NCI-H1048 (cell line): ENCODE data around the gene EPS8L2.

Experiments used
- DNase-seq: peaks from one replicate; lab custom pipeline; 2025; lab: John Stamatoyannopoulos, UW

EPS8L2 gene

DNA sequence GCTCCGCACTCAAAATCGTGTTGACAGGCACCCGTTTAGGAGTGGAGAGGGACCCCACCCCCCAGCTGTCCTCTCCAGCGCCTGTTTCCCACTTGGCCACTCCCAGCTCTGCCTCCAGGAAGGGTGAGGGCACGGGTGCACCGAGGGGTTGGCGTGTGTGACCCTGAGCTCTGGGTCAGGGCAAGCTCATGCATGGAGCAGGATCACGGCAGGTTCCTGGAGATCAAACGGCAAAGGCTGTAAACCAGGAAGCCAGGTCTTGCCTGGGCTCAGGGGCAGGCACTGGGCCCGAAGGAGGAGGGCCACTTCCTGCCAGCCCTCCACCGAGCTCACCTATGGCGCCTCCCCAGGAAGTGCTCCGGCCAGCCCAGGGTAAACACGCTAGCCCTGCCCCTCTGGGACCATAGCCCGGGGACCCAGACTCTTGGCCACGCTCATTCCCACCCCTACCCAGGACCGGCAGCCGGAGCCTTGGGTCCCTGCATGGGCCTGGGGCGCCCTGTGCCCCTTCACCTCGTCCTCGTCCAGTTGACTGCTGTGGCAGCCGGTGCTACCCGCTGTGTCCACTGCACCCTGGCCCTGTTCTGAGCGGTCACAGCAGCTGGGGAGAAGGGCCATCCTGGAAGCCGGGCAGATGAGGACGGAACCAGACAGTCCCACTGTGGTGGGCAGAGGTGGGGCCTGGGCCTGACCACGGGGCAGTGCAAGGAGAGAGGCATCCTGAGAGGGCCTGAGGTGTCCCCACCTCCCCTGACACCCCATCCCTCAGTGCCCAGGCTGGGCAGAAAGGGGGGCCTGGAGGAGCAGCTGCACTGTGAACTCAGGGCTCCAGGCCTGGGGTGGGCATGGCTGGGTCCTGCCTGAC lies 1.0 kb upstream of the EPS8L2 start:
- no peak for DNase-seq

DNA sequence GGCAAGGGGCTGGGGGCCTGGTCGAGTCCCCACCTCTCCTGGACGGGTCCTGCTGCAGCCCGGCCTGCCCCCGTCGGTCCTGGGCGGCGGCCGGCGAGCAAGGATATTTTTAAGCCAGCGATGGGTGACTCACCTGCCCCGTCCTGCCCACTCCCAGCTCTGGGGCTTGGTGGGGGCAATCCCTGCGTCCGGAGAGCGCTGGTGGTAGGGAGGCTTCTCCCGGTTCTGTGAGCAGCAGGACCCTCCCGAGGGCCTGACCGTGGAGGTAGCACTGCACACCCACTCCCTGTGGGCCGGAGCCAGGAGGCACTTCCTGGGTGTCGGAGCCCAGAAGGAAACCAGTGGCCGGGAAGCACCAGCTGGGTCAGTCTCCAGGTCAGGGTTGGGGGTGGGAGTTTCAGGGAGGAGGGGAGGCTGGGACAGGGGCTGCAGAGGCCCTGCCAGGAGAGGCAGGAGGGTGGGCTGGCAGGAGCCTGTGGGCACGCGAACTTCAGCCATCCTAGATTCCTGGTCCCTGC lies 467 bp downstream of the EPS8L2 start:
- no peak for DNase-seq

DNA sequence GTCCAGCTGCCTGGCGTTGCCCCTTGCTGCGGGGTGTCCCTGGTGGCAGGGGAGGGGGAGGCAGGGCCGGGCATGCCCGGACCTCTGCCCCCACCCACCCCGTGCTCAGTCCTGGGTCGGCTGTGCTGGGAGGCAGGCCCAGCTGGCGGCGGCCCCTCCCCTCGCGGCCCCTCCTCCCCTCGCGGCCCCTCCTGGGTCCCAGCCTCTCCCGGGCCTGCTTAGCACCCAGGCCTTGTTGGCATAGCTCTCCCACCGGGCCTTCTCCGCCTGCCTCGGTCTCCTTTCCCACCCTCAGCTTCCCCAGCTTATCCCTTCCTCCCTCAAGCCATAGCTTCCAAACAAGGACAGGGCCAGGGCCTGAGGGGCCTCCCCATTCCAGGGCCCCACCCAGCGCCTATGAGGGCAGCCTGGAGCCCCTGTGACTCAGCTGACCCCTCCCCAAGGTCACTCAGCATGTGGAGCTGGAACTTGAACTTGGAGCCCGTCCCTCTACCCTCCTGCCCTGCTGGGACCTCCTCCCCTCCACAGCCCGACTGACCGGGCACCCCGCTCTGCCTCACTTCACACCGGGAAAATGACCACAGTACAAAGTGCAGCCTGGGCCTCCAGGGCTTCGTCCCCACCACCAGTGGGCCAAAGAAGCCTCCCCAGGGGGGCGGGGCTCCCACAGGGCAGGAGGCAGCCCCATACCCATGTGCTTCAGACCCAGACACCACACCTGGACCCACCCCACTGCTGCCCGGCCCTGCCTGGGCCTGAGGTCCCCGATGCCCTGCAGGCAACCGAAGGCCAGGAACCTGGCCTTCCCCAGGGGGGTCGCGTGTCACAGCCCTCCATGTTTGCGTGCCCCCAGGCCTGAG lies 1.2 kb downstream of the EPS8L2 start:
- no peak for DNase-seq

DNA sequence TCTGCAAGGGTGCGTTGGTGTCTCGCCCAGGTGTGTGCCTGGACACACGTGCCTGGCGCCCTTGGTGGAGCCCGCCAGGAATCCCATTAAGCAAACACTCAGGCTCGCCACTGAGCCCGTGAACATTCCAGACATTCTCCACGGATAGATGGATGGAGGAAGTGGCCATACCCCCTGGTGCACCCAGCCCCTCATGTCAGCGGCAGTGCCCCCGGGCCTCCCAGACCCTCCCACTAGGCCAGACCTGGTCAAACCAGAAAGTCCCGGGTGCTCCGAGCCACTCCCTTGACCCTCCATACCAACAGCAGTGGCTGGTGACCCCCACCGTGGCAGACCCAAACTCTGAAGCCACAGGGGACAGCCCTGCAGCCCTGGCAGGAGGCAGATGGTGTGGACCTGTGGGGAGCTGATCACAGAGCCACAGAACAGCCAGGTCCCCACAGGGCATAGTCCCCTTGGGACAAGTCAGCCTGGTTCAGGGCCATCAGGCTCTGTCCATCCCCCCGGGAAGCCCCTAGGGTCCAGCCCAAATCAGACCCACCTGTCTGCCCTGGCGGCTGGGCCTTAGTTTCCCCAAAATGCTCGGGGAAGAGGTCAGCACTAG lies 1.9 kb downstream of the EPS8L2 start:
- DNase-seq: no peak

DNA sequence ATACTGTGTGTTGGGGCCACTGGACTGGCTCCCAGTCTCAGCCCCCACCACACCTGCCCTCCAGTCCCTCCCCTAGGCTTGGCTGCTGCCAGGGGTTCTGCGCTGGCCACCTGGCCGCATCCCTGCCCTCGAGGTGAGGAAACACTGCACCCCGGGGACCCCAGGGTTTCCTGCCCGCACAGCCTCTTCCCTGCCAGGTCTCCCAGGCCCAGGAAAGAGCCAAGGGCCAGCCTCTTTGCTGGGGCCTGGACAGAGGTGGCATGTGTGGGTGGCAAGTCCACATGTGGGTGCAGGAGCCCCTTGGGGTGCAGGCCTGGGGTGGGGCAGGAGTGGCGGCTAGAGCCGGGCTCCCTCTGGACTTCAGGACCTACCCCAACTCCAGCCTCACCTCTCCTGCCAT lies 2.5 kb downstream of the EPS8L2 start:
- no peak for DNase-seq

DNA sequence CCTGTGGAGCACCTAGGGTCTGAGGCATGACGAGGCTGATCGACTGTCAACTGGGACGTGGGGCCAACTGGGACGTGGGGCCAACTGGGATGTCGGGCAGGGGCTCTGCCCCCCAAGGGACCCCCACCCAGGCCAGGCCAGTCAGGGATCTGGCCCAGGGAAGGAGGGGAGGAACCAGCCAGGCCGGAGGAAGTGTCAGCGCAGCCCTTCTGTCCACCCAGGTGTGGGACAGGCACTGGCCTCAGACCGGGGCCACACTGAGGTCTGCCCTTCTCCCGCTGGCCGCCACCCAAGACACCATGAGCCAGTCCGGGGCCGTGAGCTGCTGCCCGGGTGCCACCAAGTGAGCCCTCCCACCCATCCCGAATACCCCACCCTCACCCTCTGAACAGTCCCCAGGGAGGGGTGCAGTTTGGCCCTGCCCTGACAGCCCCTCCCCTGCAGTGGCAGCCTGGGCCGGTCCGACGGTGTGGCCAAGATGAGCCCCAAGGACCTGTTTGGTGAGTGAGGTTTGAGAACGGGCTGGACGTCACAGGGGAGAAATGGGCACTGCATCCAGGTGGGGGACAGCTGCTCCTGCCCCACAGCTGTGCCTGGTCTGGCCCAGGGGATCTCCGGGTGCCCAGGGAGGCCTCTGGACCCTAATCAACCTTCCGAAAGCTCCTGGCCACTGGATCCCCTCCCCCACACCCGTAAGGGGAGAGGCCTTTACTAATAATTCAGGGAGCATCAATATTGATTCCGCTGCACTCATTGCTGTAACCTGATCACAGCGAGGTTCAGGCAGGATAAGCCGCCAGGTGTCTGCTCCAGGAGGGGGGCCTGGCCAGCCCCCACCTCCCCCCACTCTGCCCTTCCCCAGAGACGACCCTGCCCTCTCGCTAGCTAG lies 3.3 kb downstream of the EPS8L2 start:
- DNase-seq: no peak

DNA sequence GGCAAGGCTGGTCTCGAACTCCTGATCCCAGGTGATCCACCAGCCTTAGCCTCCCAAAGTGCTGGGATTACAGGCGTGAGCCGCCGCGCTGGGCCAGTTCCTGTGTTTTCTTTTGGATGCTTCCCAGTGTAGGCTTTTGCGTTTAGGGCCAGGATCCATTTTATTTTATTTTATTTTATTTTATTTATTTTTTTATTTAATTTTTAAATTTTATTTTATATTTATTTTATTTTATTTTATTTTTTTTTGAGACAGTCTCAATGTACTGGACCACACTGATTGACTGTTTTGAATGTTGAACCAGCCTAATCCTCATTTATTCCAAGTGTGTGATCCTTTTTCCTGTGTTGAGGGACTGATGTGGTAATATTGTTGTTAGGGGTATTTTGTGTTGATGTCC lies 8.4 kb downstream of the EPS8L2 start:
- DNase-seq: no peak

DNA sequence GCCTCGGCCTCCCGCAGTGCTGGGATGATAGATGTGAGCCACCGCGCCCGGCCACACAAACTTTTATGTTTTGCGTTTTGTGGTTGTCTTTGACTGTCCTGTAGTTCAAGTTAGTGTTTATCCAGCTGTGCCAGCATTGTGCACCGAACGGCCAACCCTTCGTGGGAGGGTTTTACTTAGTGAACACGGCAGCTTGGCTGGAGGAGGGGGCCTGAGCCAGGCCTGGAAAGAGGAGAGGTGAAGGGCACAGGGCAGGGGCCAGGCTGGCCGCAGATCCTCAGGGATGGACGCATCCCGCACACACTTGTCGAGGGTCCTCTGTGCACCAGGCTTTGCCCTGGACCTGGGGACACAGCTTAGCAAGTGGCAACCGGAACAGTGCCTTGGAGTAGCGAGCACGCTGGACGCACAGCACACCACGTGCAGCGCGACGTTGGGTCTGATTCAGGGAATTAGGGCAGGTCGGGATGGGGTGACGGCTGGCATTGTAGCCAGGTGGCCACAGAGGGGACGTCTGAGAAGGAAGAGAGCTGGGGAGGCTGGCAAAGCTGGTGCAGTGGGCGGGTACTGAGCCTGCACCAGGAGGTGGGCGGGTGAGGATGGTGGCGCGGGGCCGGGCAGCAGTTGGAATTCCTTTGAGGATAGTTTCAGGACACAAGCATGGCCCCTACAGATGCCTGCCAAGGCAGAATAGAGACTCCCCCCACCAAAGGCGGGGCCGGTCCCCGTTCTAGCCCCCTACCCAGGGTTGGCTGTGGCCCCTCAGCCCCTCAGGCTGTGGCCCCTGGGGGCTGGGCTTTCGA lies 13.4 kb downstream of the EPS8L2 start:
- no peak for DNase-seq

DNA sequence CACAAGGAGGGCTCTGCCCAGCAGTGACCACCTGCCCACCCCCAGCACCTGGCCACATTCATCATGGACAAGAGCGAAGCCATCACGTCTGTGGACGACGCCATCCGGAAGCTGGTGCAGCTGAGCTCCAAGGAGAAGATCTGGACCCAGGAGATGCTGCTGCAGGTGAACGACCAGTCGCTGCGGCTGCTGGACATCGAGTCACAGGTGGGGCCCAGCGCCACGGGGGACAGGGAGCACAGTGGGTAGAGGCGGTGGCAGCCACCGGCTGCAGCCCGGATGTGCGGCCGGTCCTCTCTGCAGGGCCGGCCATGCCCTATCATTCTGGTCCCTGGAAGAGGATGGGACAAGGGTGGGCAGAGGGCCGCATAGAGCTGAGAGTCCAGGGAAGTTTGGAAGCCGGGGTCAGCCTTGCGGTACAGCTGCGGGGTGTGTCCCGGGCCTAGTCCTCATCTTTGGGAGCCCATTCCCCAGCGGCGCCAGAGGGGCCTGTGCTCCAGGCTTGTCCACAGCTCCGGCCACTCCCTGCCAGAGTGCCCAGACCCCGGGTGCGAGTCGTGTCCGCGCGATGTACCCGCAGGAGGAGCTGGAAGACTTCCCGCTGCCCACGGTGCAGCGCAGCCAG lies 14.1 kb downstream of the EPS8L2 start:
- DNase-seq: no peak

DNA sequence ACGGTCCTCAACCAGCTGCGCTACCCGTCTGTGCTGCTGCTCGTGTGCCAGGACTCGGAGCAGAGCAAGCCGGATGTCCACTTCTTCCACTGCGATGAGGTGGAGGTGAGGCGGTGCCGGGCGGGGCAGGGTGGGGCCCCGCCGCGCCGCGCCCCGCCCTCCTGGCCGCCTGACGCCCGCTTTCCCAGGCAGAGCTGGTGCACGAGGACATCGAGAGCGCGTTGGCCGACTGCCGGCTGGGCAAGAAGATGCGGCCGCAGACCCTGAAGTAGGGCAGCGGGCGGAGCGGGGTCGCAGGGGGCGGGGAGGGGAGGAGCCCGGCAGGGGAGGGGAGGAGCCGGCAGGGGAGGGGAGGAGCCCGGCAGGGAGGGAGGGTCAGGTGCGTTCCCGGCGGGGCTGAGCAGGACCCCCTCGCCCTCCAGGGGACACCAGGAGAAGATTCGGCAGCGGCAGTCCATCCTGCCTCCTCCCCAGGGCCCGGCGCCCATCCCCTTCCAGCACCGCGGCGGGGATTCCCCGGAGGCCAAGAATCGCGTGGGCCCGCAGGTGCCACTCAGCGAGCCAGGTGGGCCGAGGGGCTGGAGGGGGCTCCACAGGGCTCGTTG lies 14.7 kb downstream of the EPS8L2 start:
- no peak for DNase-seq

DNA sequence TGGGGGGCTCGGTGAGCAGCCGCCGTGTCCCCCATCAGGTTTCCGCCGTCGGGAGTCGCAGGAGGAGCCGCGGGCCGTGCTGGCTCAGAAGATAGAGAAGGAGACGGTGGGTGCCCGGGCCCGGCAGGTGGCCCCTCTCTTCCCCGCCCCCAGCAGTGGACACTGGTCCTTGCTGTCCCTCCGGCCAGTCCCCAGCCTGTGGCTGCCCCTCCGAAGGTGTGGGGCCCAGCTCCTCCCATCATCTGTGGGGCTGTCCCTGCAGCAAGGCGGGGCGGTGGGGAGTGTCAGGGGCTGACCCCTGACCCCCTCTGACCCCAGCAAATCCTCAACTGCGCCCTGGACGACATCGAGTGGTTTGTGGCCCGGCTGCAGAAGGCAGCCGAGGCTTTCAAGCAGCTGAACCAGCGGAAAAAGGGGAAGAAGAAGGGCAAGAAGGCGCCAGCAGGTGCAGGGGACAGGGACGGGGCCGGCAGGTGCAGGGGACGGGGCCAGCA lies 15.3 kb downstream of the EPS8L2 start:
- no peak for DNase-seq

DNA sequence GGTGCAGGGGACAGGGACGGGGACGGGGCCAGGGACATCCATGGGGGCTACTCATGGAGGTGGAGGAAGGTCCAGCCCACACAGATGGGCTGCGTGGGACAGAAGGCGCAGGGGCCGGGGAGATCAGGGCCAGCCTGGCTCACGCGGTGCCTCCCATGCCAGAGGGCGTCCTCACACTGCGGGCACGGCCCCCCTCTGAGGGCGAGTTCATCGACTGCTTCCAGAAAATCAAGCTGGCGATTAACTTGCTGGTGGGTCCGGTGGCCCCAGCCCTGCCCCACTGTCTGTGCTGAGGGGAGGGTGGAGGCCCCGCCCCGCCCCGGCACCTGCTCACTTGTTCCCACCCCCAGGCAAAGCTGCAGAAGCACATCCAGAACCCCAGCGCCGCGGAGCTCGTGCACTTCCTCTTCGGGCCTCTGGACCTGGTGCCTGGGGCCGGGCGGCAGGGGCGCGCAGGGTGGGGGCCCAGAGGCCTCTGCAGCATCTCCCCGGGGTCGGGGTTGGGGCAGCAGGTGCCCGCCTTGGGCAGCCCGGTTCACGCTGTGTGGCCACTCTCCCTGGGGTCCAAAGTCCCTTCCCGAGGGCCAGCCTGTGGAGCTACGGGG lies 15.8 kb downstream of the EPS8L2 start:
- no peak for DNase-seq

DNA sequence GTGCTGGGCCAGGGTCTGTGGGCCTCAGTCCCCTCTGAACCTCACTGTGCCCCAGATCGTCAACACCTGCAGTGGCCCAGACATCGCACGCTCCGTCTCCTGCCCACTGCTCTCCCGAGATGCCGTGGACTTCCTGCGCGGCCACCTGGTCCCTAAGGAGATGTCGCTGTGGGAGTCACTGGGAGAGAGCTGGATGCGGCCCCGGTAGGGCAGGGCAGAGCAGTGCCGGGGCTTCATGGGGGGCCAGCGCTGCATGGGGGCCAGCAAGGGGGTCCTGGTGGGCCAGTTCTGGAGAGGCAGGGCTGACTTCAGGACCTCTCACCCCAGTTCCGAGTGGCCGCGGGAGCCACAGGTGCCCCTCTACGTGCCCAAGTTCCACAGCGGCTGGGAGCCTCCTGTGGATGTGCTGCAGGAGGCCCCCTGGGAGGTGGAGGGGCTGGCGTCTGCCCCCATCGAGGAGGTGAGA lies 16.3 kb downstream of the EPS8L2 start:
- no peak for DNase-seq

DNA sequence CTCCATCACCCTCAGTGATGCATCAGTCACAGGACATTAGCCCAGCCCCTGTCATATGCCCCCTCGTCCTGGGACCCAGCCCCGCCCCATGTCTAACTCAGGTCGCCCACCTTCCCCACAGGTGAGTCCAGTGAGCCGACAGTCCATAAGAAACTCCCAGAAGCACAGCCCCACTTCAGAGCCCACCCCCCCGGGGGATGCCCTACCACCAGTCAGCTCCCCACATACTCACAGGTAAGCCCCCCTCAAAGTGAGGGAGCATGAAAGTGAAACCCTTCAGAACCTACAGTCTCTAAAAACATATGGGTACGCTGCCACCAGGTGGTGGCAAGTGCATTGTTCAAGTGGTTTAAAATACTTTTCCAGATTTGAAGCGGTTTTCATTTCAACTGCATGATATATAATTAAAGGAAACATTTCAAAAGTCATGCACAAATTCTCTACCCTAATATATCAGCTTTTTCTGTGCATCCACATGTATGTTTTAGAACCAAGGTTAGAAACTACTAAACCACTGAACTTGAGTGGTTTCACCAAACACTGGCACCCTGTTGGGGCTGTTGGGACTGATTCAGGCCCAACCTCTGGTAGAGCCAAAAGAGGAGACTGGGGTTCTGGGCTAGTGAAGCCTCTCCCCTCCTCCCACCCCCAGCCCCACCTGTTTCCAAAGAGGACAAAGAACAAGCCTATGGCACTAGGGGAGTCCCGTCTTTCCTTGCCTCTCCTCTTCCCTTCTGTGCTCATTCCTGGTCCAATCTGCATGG lies 17.3 kb downstream of the EPS8L2 start:
- no peak for DNase-seq

DNA sequence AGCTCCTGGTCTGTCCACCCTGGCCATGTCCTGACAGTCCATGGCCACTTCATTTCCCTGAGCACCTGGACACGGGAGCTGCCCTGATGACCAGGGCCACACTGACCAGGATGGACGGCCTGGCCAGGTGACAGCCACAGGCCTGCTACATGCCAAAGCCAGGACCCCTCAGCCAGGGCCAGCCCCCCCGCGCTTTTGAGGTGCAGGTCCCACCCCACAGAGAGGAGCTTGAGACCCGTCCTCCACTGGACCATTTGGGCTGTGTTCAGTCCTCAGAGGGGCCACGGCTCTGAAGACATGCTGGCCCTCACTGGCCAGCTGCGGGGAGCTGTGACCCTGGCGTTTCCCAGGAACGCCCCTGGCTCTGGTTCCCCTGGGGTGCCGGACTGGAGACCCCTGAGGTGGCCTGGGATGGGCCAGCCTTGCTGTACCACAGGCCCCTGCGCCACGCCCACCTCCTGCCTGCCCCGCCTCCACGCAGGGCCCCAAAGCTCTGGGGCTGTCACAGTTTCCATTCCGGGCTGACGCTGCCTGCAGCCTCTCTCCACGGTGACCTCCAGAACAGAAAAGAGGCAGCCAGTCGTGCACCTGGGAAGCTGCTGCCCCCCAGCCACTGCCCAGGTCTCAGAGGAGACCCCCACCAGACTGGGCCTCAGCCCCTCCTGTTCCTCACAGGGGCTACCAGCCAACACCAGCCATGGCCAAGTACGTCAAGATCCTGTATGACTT lies 18.2 kb downstream of the EPS8L2 start:
- DNase-seq: no peak

DNA sequence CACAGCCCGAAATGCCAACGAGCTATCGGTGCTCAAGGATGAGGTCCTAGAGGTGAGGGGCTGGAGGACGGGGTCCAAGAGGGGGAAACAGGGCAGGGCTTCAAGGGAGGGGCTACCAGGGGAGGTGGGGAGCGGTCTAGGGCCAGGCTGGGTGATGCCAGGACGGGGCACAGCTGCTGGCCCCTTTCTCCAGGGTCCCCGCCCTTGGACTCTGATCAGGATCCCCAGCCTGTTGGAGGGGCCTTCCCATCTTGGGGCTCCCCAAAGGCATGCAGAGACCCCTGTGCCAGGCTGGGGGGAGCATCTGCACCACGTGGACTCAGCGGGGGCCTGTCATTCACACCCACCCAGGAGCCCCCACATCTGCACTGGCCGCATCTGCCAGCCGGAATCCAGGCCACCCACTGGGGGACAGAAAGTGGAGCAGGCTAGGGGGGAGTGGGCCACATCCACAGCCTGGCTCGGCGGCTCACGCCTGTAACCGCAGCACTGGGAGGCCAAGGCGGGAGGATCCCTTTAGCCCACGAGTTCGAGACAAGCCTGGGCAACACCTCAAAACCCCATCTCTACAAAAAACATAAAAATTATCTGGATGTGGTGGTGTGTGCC lies 18.9 kb downstream of the EPS8L2 start:
- no peak for DNase-seq

DNA sequence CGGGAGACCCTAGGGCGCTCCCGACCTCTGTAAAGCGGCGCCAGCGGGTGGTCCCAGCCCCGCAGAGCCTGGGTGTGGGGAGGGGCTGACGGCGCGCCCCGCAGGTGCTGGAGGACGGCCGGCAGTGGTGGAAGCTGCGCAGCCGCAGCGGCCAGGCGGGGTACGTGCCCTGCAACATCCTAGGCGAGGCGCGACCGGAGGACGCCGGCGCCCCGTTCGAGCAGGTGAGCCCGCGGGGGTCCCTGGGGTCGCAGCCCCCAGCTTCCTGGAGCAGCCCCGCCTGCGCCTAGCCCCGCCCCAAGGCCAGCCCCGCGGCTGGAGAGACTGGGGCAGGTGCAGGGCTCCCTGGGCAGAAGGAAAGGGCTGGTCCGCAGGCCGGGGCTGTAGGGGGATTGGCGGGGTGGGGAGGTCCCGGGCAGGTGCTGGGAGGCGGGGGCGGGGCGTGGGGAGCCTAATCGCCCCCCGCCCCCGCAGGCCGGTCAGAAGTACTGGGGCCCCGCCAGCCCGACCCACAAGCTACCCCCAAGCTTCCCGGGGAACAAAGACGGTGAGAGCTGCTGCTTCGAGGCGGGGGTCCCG lies 19.7 kb downstream of the EPS8L2 start:
- DNase-seq: no peak
